CD4-positive, alpha-beta T cell treated with Interleukin-4 for 1 hour (primary cell): ENCODE results near the gene COG2.
"Not testable (repeated sequence)": the region's sequence is repeated elsewhere in the genome, so short reads cannot be mapped to it uniquely, and the experiment has no call there.

Experiments
- DNase-seq, 2 donors: peaks; one replicate each; pipeline ENCODE4 v3.0.0-alpha.2; 2020 to 2022

Gene COG2

DNA sequence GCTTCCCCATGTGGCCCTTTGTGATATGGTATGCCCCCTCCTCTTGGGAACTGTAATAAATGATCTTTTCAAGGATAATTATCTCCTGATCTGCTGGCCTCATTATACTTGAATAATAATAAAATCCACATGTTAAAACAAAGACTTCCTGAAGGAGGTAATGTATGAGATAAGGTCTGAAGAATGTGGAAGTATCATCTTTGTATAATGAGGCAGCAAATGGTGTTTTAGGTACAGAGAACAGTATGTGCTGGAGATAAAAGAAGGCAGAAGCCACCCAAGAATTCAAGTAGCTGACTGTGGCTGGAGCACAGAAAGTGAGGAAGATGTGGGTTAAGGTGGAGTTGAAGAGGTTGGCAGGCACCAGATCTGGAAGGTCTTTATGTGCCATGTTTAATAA is 12.8 kb upstream of the COG2 start:
- DNase-seq = no peak

DNA sequence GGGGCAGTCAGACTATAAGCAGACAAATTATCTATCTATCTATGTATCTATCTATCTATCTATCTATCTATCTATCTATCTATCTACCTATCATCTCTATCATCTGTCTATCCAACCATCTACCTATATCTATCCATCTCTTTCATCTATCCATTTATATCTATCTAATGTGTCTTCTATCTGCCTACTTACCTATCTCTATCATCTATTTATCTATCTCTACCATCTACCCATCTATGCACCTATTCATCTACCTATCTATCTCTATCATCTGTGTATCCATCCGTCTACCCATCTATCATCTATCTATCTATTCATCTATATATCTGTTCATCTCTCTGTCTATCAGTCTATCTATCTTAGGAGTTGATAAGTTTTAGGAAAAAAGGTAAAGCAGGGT is 10.8 kb upstream of the COG2 start:
- DNase-seq = no peak

GRCh38 chr1:230632273-230632873 is 9.9 kb upstream of the COG2 start:
- no peak for DNase-seq

DNA sequence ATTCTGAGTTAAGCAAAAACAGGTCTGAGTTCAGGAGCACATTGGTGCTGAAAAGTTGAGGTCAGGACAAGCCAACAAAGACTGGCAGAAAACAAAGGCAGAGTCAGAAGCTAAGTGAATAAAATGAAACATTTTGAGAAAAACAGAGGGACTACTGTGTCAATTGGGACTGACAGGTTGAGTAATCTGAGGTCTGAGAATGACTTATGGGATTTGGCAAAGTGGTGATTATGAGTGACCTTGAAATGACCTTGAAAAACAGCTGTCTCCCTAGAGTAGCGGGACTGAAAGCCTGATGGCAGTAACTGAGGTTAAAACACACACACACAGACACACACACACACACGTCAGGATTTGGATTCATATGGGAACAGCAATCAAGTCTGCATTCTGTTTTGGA is 8.8 kb upstream of the COG2 start:
- no peak for DNase-seq

DNA sequence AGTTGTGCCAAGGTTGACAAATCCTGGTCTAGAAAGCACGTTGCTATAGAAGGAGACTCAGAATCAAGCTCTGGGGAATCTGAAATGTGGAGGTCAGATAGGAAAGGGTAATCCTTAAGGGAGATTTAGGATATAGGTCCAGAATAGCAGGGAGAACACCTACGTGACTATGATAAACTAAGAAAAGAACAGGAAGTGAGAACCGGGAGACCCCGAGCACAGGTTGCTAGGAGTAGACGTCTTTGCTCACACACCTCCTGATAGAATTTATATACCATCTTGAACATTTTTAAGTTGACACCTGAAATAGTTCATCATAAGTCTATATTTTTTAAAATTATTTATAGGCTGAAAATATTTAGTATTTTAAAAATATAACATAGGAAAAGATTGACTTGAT is 7.9 kb upstream of the COG2 start:
- no peak for DNase-seq

- no peak for DNase-seq
These were observed 5.6 kb upstream of the COG2 start for GRCh38 chr1:230636575-230637148.

GRCh38 chr1:230639714-230640209 is 2.5 kb upstream of the COG2 start:
- no peak for DNase-seq

DNA sequence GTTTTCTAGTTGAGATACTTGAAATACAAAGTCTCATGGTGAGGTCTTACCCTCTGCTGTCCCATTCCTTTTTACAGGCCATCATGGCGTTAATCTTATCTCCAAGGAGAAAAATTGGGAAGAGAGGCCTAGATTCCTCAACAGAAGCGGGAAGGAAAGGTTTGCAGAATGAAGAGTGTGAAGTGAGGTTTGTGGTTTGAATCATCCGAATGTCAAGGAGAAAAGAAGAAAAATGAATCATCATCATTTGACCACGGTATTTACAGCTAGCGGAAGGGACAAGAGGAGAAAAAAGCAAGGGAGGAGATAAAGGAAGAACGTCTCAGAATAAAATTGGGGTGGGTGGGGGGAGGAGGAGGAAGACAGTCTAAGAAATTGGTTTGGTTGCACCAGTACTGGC is 935 bp upstream of the COG2 start:
- DNase-seq = no peak

- DNase-seq = no peak
These were observed 400 bp upstream of the COG2 start for GRCh38 chr1:230641900-230642262.

DNA sequence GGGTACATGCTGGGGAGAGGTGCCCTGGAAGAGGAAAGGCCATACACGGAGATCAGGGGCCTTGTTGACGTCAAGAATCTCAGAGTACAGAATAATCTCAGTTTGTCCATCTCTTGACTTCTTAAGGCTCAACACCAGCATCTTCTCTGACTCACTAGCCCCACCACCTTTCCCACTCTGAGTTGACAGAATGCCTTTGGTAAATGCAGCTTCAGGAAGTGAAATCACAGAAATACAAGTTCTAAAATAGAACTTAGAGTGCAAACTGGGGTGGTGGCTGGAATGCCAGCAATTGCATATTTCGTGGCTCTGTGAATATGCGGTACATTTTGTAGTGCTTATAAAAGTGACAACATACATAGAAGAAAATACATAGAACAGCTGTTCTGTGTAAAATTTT is 1.6 kb downstream of the COG2 start:
- DNase-seq = no peak

DNA sequence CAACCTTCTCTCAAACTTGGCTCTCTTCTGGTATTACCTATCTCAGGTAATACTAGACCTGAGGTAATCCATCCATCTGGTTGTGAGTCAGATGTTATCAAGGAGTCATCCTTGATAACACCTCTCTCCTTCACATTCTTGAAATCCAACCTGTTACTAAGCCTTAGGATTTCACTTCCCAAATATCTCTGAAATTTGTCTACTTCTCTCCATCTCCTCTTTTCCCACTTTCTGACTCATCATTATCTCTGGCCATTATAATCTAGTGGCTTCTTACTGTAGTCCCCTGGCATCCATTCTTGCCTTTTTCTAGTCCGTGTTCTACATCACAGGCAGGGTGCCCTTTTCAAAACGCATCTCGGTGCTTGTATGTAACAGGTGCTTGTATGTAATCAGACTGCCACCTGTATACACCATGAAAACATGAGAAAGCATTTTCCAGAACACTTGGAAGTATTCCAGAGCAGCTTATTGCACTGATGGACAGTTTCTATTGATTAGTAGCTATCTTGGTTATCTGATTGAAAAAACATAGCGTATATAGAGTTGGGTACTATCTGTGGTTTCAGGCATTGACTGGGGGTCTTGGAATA is 4.5 kb downstream of the COG2 start:
- no peak for DNase-seq

DNA sequence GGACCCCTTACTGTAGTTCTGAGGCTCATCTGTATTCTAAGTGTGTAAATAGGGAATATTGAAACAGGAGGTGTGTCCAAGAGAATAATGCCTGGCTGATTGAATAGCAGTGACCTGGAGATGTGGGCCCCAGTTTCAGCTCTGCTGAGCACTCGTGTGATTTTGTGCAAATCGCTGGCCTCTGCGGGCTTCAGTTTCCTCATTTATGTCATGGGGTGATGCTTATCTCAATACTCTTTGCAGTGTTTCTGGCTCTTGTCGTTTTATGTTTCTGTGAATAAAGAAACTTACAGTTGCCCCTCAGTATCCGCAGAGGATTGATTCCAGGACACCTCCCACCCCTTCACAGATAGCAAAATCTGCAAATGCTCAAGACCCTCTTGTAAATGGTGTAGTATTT is 5.0 kb downstream of the COG2 start:
- DNase-seq = no peak

DNA sequence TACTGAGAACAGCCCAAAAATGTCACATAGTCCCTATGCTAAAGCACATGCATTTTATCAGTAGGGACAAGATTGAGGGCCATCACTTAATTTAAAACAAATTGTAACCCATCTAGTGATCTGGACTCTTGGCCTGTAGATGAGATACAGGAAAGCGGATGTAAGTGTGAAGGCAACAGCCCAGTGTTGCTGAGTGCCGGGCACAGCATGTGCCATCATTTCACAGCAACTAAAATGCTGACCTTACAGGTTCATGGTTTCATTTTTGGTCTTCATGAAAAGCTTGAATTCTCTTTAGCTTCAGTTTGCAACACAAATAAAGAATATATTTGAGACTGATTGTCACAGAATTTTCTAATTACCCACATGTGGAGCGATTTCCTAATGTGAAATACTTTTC is 5.8 kb downstream of the COG2 start:
- no peak for DNase-seq

DNA sequence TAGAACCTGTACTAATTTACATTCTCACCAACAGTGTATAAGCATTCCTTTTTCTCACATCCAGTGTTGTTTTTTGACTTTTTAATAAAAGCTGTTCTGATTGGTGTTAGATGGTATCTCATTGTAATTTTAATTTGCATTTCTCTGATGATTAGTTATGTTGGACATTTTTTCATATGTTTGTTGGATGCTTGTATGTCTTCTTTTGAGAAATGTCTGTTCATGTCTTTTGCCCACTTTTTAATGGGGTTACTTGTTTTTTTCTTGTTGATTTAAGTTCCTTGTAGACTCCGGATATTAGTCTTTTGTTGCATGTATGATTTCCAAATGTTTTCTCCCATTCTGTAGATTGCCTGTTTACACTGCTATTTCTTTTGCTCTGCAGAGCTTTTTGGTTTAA is 8.0 kb downstream of the COG2 start:
- no peak for DNase-seq

- DNase-seq = no peak
These were observed 9.0 kb downstream of the COG2 start for GRCh38 chr1:230651235-230651634.

- not testable (repeated sequence) for DNase-seq
These were observed 14.4 kb downstream of the COG2 start for GRCh38 chr1:230656719-230657118.

DNA sequence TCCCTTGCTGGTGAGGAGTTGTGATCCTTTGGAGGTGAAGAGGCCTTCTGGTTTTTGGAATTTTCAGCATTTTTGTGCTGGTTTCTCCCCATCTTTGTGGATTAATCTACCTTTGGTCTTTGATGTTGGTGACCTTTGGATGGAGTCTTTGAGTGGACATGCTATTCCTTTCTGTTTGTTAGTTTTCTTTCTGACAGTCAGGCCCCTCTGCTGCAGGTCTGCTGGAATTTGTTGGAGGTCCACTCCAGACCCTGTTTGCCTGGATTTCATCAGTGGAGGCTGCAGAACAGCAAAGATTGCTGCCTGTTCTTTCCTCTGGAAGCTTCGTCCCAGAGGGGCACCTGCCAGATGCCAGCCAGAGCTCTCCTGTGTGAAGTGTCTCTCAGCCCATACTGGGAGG is 15.8 kb downstream of the COG2 start:
- DNase-seq = not testable (repeated sequence)

- DNase-seq = no peak
These were observed 16.4 kb downstream of the COG2 start for GRCh38 chr1:230658691-230659090.

- no peak for DNase-seq
These were observed 19.7 kb downstream of the COG2 start for GRCh38 chr1:230661976-230662375.

GRCh38 chr1:230668227-230668626 is 25.9 kb downstream of the COG2 start:
- DNase-seq = no peak

- DNase-seq = no peak
These were observed 27.3 kb downstream of the COG2 start for GRCh38 chr1:230669543-230669942.

GRCh38 chr1:230674581-230674980 is 32.3 kb downstream of the COG2 start:
- DNase-seq = no peak

DNA sequence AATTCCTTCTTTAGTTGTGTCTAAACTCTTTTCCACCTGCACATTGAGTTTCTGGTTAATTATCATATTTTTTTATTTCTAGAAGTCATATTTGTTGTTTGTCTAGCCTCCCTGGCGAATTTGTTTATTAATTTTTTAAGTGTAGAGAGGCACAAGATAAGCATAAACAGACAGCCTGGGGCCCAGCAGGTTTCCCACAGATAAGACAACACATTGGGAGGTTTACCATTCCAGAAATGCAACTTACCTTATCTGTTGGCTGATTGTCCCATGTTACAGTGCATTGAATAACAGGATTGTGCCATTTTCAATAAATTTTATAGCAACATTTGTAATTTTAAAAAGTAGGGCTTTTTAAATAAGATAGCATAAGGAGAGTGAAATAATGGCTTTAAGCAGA is 34.9 kb downstream of the COG2 start:
- DNase-seq = no peak

GRCh38 chr1:230679192-230679591 is 36.9 kb downstream of the COG2 start:
- DNase-seq = no peak

- no peak for DNase-seq
These were observed 37.5 kb downstream of the COG2 start for GRCh38 chr1:230679825-230680224.
